ENCODE data around the gene FTCDNL1.

GRCh38 chr2:199847181-199847864 lies 3.7 kb downstream of the FTCDNL1 start:
- TF ChIP-seq YY1 (IDR thresholded peaks at IDR 0.05; ENCODE audit: insufficient read depth, insufficient read length) (no peak), ZNF274 (IDR thresholded peaks at IDR 0.05; ENCODE audit: low read depth, low read length) (no peak)

Data from NT2/D1 (cell line).